K562 (cell line): ENCODE measurements around the gene EVI5. TPM values are rescaled to one million over a fixed set of nuclear protein-coding genes. Genes with fewer than 3 reads are reported as not detected.

Source experiments
- ATAC-seq: fragments of 200-7000 bp; cut with Tn5 transposase; 3 replicates; pipeline ENCODE4 v1.9.1; 2020; ENCODE audit warnings: moderate library complexity
- BruUV-seq: library from RNA; stranded (reverse); fragments of 400-500 nt; replicated peaks from 2 replicates; lab custom pipeline; 2021; lab: Mats Ljungman, UMichigan
- CTCF ChIA-PET: fragments of 300-600 bp; formaldehyde crosslinking; extraction: SDS; loops from one replicate; lab custom pipeline; 2021; ENCODE audit warnings: low intra/inter-chr PET ratio; lab: Yijun Ruan, JAX
- POLR2A ChIA-PET: fragments of 300-600, 350-650 bp; sonication (Branson Sonifier 250); formaldehyde crosslinking; extraction: SDS; loops from one replicate; lab custom pipeline; 2021; ENCODE audit warnings: antibody characterized with exemption, inconsistent platforms; lab: Yijun Ruan, JAX
- DNase-seq, 4 experiments: peaks; one replicate each; pipeline versions ENCODE4 v3.0.0 to v3.0.0-alpha.2; 2011 to 2018; ENCODE audit warnings: low spot score in 3 of 4, mixed read lengths in 3 of 4; ENCODE audit errors: extremely low read depth in 1 of 4
- FAIRE-seq: peaks from 2 replicates; lab custom pipeline; 2011; peaks lifted over from hg19 to GRCh38; lab: Jason Lieb, UNC
- H2AFZ ChIP-seq: 2 replicates; pipeline ENCODE4 v1.6.0; 2011; ENCODE audit warnings: low read depth, low read length, control low read depth, inconsistent platforms
- H3K27ac ChIP-seq: fragments of 200-600 bp; 3 replicates; pipeline ENCODE4 v1.8.0; 2011; ENCODE audit warnings: low read depth, mild to moderate bottlenecking, control low read depth, inconsistent platforms, low read length, moderate library complexity, mixed read lengths; ENCODE audit errors: extremely low read depth
- H3K27me3 ChIP-seq, 2 experiments: fragments of 300-600 bp in 1 of 2; 2 replicates in 1 of 2; 3 replicates in 1 of 2; pipeline versions ENCODE4 v1.6.0 to v1.8.0; 2011; ENCODE audit warnings: inconsistent platforms in 2 of 2, low read length in 2 of 2, mild to moderate bottlenecking in 1 of 2, mixed read lengths in 1 of 2, moderate library complexity in 1 of 2; ENCODE audit not compliant: control insufficient read depth in 2 of 2, insufficient read depth in 2 of 2
- H3K36me3 ChIP-seq: fragments of 300-600 bp; 3 replicates; pipeline ENCODE4 v1.8.0; 2011; ENCODE audit warnings: mild to moderate bottlenecking, low read length, inconsistent platforms; ENCODE audit not compliant: control insufficient read depth, insufficient read depth
- H3K4me1 ChIP-seq, 2 experiments: fragments of 200-600 bp in 1 of 2; replicated peaks in 1 of 2; 2 replicates in 1 of 2; 3 replicates in 1 of 2; pipeline versions ENCODE4 v1.5.1 to v1.8.0; 2011; ENCODE audit warnings: inconsistent platforms in 2 of 2, low read length in 2 of 2, mild to moderate bottlenecking in 1 of 2, mixed read lengths in 1 of 2, moderate library complexity in 1 of 2; ENCODE audit not compliant: control insufficient read depth in 2 of 2, insufficient read depth in 2 of 2
- H3K4me2 ChIP-seq: 2 replicates; pipeline ENCODE4 v1.6.1; 2011; ENCODE audit warnings: low read length, control low read depth, inconsistent platforms, mixed read lengths; ENCODE audit not compliant: insufficient read depth
- H3K4me3 ChIP-seq: fragments of 200-600 bp; sonication (generic), shearing (Covaris generic); 2 replicates; pipeline ENCODE4 v1.5.1; 2016; ENCODE audit warnings: control low read depth, inconsistent platforms
- H3K79me2 ChIP-seq: fragments of 200-600 bp; 3 replicates; pipeline ENCODE4 v1.8.0; 2011; ENCODE audit warnings: low read length, inconsistent platforms; ENCODE audit not compliant: control insufficient read depth, insufficient read depth
- H3K9ac ChIP-seq, 2 experiments: 2 replicates each; pipeline versions ENCODE4 v1.6.0 to v1.6.1; 2011; ENCODE audit warnings: low read depth in 2 of 2, low read length in 2 of 2, control low read depth in 1 of 2, inconsistent platforms in 1 of 2, mild to moderate bottlenecking in 1 of 2, mixed read lengths in 1 of 2; ENCODE audit not compliant: insufficient read depth in 1 of 2
- H3K9me1 ChIP-seq: one replicate; pipeline ENCODE4 v1.6.0; 2011; ENCODE audit warnings: inconsistent platforms, mild to moderate bottlenecking, low read length, moderate library complexity; ENCODE audit not compliant: control insufficient read depth, insufficient read depth
- H3K9me3 ChIP-seq: replicated peaks from 2 replicates; pipeline ENCODE4 v1.5.1; 2011; ENCODE audit warnings: low read depth, low read length, inconsistent platforms; ENCODE audit not compliant: control insufficient read depth, insufficient read depth
- H4K20me1 ChIP-seq: replicated peaks from 2 replicates; pipeline ENCODE4 v1.6.1; 2011; ENCODE audit warnings: low read length, inconsistent platforms, mixed read lengths; ENCODE audit not compliant: control insufficient read depth, insufficient read depth
- DPF2 ChIP-seq: fragments of 450-650 bp; IDR thresholded peaks from 2 replicates; pipeline ENCODE4 v1.6.1; 2016
- FOXP1 ChIP-seq: sonication (generic); formaldehyde crosslinking; IDR thresholded peaks from 2 replicates; pipeline ENCODE4 v1.8.0; 2022; ENCODE audit warnings: mild to moderate bottlenecking, missing genetic modification reagents
- PHF8 ChIP-seq: fragments of 200-600 bp; sonication (generic); IDR thresholded peaks from 2 replicates; pipeline ENCODE4 v1.6.1; 2012; ENCODE audit warnings: mixed run types, mild to moderate bottlenecking, inconsistent platforms, low read length, moderate library complexity, borderline replicate concordance
- RNF2 ChIP-seq: sonication (generic); IDR thresholded peaks from 2 replicates; pipeline ENCODE4 v1.6.1; 2016
- TEAD1 ChIP-seq, 2 experiments: fragments of 450-650 bp in 1 of 2; sonication (generic) in 1 of 2; formaldehyde crosslinking; IDR thresholded peaks; 2 replicates each; pipeline versions ENCODE4 v1.4.0 to v1.8.0; 2020 to 2022; ENCODE audit warnings: mild to moderate bottlenecking in 2 of 2, missing genetic modification reagents in 1 of 2
- ZNF274 ChIP-seq: IDR thresholded peaks from 2 replicates; pipeline ENCODE4 v1.6.1; 2011; ENCODE audit warnings: low read depth, mild to moderate bottlenecking, low read length, moderate library complexity, borderline replicate concordance
- WGBS: fragments of 100-300 bp; shearing (Covaris generic); methylation state at CpG from one replicate; pipeline ENCODE4 v1.1.6; 2016; ENCODE audit warnings: low coverage, mixed read lengths; ENCODE audit not compliant: insufficient coverage; ENCODE audit errors: missing lambda C conversion rate; 5-methylcytosine and 5-hydroxymethylcytosine counted together
- in situ Hi-C: fragments of 300-500 bp; cut with MboI; formaldehyde crosslinking; loops from 4 replicates; pipeline ENCODE4 v1.15.0; 2018; ENCODE audit warnings: inconsistent platforms, mixed read lengths
- intact Hi-C: fragments of 100-400 bp; cut with micrococcal nuclease; formaldehyde crosslinking; loops from 2 replicates; pipeline ENCODE4 v1.14.2; 2022
- polyA plus RNA-seq, 8 experiments: library from polyadenylated mRNA; depleted of rRNA in 4 of 8; stranded (reverse) in 5 of 8; unstranded in 3 of 8; fragments of >200 nt; fragmentation: Nextera tagmentation in 2 of 8; fragmentation: Illumina TruSeq in 1 of 8; extraction: Ambion mirVana in 2 of 8; extraction: Trizol in 1 of 8; gene quantifications; 2 replicates each; pipeline versions ENCODE4 v1.2.1 to v1.2.3, GENCODE V29; 2011 to 2014; ENCODE audit warnings: inconsistent platforms in 1 of 8, missing spikeins in 1 of 8
- total RNA-seq, 7 experiments: library from RNA; depleted of rRNA in 6 of 7; stranded (reverse); fragments of >200 nt in 6 of 7; fragmentation: Illumina TruSeq in 2 of 7; extraction: Trizol in 2 of 7; gene quantifications; 2 replicates each; pipeline versions ENCODE4 v1.2.1 to v1.2.3, GENCODE V29; 2011 to 2021; ENCODE audit warnings: low replicate concordance in 1 of 7

Gene EVI5
- total and polyA plus RNA-seq, 9 of the 15 experiments (the other 6 are each of a cell fraction or from before 2014, with no cell fraction given), result 1.7 to 50.1 (median 13.7) TPM

GRCh38 chr1:92768915-92769314, 16.0 kb downstream of the EVI5 start (continued):
- no peak for TF ChIP-seq PHF8
- TF ChIP-seq FOXP1 (CRISPR knock-in tag), result no peak
- TF ChIP-seq DPF2, result no peak
- no peak for TF ChIP-seq TEAD1 (CRISPR knock-in tag; IDR thresholded peaks at IDR 0.05)

DNA sequence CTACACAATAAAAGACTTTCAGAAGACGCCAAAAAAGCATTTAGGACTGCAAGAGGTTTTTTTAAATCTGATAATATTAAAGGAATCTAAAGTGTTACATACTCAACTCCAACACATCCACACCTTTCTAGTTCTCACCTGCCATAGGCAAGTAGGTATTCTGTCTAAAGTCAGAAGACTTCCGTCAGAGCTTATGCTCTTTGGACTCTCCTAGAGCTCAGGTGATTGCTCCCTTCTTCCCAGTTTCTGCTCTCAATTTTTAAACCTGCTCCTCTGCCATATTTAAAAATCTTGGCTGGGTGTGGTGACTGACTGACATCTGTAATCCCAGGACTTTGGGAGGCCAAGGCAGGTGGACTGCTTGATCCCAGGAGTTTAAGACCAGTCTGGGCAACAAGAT, 16.6 kb downstream of the EVI5 start:
- Histone ChIP-seq H3K27me3 (no peaks in the 10 kb centered on the region), H3K9ac (no peak overlapping the region), H3K27ac (no peak overlapping the region), H3K4me1 (0 out of 5 replicates have a peak, but pooled peaks cover 0 to 4% of the 10 kb centered on the region in 2 experiments), H3K79me2 (peaks cover 30% of the 10 kb centered on the region), H3K4me3 (no peak overlapping the region), H3K9me3 (no peaks in the 10 kb centered on the region), H3K4me2 (no peak overlapping the region), H3K9me1 (no peaks in the 10 kb centered on the region), H4K20me1 (no peaks in the 10 kb centered on the region), H3K36me3 (no peaks in the 10 kb centered on the region), H2AFZ (no peak overlapping the region)
- DNase-seq (no peak), FAIRE-seq (no peak), ATAC-seq (no peak)
- WGBS, result 60% methylated on average over 2 of the region's 2 CpGs
- intact Hi-C loops, result no loop called here
- CTCF ChIA-PET, result no interaction called here
- in situ Hi-C loops, result no loop called here
- POLR2A ChIA-PET, result interaction anchor here (0.7 to 1.5 kb wide), 2 partner anchors 14 to 16 kb away, joined by 3 to 4 read pairs; no protein-coding TSS in a partner anchor
- TF ChIP-seq ZNF274, result peak; percentile 10; the same call in 1 of the 2 replicates
- no peak for TF ChIP-seq RNF2
- BruUV-seq, result no TSS peak
